ENCODE measurements around the gene NKD1. TPM values are rescaled to one million over a fixed set of nuclear protein-coding genes. Genes with fewer than 3 reads are reported as not detected.

Gene NKD1
- total and polyA plus RNA-seq, 7 donors = 0.04 to 0.45 (median 0.22) TPM

DNA sequence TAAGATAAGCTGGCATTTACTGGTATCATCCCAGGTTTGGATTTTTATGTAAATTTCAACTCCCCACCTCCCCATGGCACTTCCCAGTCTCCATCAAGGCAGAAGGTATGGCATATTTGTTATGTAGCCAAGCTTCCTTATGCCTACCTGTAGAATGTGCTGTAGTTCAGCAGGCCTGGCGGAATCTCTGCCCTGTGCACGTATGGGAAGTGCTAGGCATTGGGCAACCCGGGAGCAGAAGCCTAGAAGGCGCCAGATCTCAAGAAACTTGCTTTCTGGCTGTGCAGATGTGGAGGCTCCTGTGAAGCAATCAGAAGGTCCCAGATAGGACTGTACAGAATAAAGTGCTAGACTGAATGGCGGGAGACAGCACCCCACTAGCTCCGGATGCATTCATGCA lies 68.2 kb downstream of the NKD1 start:
- Histone ChIP-seq H3K4me3 (no peak overlapping the region), H3K4me1 (peaks cover 15% of the 10 kb centered on the region), H3K9me3 (no peaks in the 10 kb centered on the region), H3K27me3 (ENCODE audit: insufficient read depth in 3 of 3, low read length in 2 of 3) (no peaks in the 10 kb centered on the region), H3K36me3 (ENCODE audit: insufficient read depth in 1 of 2, low read depth in 1 of 2) (no peaks in the 10 kb centered on the region), H3K27ac (no peak overlapping the region)
- whole genome bisulfite sequencing, 3 donors = 79 to 82% (median 80%) methylated on average over 6 of the region's 6 CpGs
- intact Hi-C loops (cut with DNase I) = no loop called here
- TF ChIP-seq, protein P1, sequence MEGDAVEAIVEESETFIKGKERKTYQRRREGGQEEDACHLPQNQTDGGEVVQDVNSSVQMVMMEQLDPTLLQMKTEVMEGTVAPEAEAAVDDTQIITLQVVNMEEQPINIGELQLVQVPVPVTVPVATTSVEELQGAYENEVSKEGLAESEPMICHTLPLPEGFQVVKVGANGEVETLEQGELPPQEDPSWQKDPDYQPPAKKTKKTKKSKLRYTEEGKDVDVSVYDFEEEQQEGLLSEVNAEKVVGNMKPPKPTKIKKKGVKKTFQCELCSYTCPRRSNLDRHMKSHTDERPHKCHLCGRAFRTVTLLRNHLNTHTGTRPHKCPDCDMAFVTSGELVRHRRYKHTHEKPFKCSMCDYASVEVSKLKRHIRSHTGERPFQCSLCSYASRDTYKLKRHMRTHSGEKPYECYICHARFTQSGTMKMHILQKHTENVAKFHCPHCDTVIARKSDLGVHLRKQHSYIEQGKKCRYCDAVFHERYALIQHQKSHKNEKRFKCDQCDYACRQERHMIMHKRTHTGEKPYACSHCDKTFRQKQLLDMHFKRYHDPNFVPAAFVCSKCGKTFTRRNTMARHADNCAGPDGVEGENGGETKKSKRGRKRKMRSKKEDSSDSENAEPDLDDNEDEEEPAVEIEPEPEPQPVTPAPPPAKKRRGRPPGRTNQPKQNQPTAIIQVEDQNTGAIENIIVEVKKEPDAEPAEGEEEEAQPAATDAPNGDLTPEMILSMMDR (IDR thresholded peaks at IDR 0.05) = no peak
- ATAC-seq = no peak
- DNase-seq = no peak

DNA sequence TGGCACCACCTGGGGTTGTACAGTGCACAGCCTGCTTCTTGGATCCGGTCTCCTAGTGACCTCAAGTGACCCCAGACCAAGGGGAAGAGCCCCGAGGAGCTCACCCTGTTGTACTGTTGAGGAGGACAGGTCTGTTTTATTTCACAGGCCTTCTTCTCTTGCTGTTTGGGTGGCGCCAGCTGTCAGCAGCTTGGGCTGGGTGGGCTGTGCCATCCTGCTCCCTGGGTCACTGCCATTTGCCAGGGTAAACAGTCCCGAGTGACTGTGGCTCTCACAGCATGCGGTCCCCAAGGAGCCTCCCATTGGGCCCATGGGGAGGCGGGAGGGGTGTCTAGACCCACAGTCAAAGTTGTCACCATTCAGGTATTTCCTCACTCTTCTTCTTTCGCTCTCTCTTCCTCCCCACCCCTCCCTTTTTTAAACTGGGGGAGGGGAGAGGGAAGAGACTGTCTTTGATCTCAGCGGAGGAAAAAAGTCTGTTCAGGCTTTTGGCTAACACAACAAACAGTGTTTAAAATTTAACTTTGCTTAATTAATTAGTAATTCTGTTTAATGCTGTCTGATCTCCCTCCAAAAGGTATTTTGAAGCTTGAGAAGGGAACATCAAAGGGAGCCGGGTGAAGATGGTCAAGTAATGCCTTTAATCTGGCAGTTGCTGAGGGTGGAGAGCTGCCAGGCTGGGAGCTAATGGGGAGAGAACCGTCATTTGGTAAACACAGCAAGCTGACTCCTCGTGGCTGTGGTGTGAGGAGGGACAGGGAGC lies 68.9 kb downstream of the NKD1 start:
- H3K4me3 ChIP-seq = no peak overlapping the region
- no peaks in the 10 kb centered on the region for H3K9me3 ChIP-seq
- no peaks in the 10 kb centered on the region for H3K36me3 ChIP-seq (ENCODE audit: insufficient read depth in 1 of 2, low read depth in 1 of 2)
- ATAC-seq (no peak), DNase-seq (no peak)
- no peak overlapping the region for H3K27ac ChIP-seq
- H3K27me3 ChIP-seq (ENCODE audit: insufficient read depth in 3 of 3, low read length in 2 of 3) = no peaks in the 10 kb centered on the region
- 51 to 62% (median 53%) methylated on average over 11 of the region's 11 CpGs for WGBS, 3 donors
- H3K4me1 ChIP-seq = peaks cover 15% of the 10 kb centered on the region
- TF ChIP-seq, protein P1 (IDR thresholded peaks at IDR 0.05) = no peak
- intact Hi-C loops (cut with DNase I) = no loop called here

DNA sequence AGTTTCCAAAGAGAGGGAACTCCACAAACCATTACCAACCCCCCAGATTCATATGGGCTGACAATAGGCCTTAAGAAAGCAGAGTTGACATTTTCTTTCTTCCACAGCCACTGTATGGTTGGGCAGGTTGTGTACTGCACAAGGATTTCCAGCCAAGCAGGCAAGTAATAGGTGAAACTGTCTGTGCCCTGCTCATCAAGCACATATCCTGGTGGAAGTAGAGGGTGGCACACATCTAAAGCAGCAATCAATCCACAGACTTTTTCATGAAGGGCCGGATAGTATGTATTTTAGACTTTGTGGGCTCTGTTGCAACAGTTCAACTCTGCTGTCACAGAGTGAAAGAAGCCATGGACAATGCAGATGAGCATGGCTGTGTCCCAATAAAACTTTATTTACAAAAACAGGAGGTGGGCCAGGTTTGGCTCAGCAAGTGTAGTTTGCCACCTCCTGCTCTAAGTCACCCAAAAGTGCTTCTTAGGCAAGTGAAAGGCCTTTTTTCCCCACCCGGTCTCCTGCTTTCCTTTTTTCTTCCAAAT lies 69.5 kb downstream of the NKD1 start:
- H3K27ac ChIP-seq = no peak overlapping the region
- TF ChIP-seq, protein P1 (IDR thresholded peaks at IDR 0.05) = no peak
- H3K4me1 ChIP-seq = peaks cover 15% of the 10 kb centered on the region
- H3K27me3 ChIP-seq (ENCODE audit: insufficient read depth in 3 of 3, low read length in 2 of 3) = no peaks in the 10 kb centered on the region
- ATAC-seq (no peak), DNase-seq (no peak)
- no peak overlapping the region for H3K4me3 ChIP-seq
- H3K36me3 ChIP-seq (ENCODE audit: insufficient read depth in 1 of 2, low read depth in 1 of 2) = no peaks in the 10 kb centered on the region
- intact Hi-C loops (cut with DNase I) = no loop called here
- no peaks in the 10 kb centered on the region for H3K9me3 ChIP-seq
- WGBS, 3 donors = 97 to 98% (median 98%) methylated on average over 2 of the region's 2 CpGs

DNA sequence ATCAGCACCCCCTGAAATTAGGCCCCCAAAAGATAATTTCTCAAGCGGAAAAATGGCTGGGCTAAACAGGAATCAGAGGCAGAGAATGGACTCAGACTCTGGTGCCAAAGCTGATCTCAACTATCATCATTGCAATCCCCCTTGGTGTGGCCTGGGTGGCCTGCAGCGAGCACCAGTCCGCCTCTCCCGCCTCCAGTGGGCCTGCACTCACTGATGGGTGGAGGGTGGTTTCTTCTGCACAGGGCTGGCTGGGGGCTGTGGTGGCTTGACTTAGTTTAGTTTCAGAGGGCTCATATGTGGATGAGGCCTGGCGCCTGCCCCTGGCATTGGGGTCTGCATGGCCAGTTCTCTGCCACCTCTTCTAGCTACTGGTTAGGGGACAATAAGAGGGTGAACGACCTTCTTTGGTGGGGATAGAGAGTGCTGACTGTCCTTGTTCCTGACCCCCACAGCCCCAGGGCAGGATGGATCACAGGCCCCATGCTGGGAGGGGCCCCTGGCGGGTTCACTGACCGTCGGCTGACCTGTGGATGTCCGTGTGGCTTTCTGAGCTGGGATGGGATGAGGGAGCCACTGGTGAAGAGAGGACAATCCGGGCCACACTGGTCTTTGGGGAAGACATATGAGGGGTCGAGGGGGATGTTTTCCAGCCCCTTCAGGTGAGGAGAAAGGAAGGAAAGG lies 70.2 kb downstream of the NKD1 start:
- Histone ChIP-seq H3K4me1 (peaks cover 15% of the 10 kb centered on the region), H3K27me3 (ENCODE audit: insufficient read depth in 3 of 3, low read length in 2 of 3) (no peaks in the 10 kb centered on the region), H3K9me3 (no peaks in the 10 kb centered on the region), H3K36me3 (ENCODE audit: insufficient read depth in 1 of 2, low read depth in 1 of 2) (no peaks in the 10 kb centered on the region), H3K27ac (no peak overlapping the region), H3K4me3 (no peak overlapping the region)
- ATAC-seq (no peak), DNase-seq (no peak)
- TF ChIP-seq, protein P1 (IDR thresholded peaks at IDR 0.05) = no peak
- intact Hi-C loops (cut with DNase I) = no loop called here
- WGBS, 3 donors = 93 to 94% (median 93%) methylated on average over 12 of the region's 12 CpGs
